SK-N-SH (cell line): ENCODE measurements around the gene STK32C. TPM values are rescaled to one million over a fixed set of nuclear protein-coding genes. Genes with fewer than 3 reads are reported as not detected.

Experiments
- CTCF ChIA-PET: fragments of 300-600, 350-600 bp; formaldehyde crosslinking; extraction: SDS; loops from one replicate; lab custom pipeline; 2021; lab: Yijun Ruan, JAX
- POLR2A ChIA-PET: fragments of 350-600 bp; sonication (Branson Sonifier 250); formaldehyde crosslinking; extraction: SDS; loops from one replicate; lab custom pipeline; 2020; ENCODE audit warnings: antibody characterized with exemption, inconsistent platforms; lab: Yijun Ruan, JAX
- DNase-seq: peaks from one replicate; pipeline ENCODE4 v3.0.0; 2012
- H2AFZ ChIP-seq: fragments of 200-600 bp; sonication (generic); 2 replicates; pipeline ENCODE4 v1.8.1; 2016; ENCODE audit warnings: antibody characterized with exemption, mild to moderate bottlenecking, low read depth
- H3F3A ChIP-seq: fragments of 200-600 bp; sonication (generic); replicated peaks from 2 replicates; pipeline ENCODE3; 2016; ENCODE audit warnings: antibody characterized with exemption, mild to moderate bottlenecking; ENCODE audit not compliant: insufficient read depth
- H3K27ac ChIP-seq, 2 experiments: fragments of 200-500 bp in 1 of 2; fragments of 200-600 bp in 1 of 2; sonication (Bioruptor generic) in 1 of 2; sonication (generic), shearing (Covaris generic) in 1 of 2; 2 replicates each; pipeline versions ENCODE4 v1.5.1 to v1.6.1; 2014 to 2016; ENCODE audit warnings: low read depth in 2 of 2, inconsistent platforms in 1 of 2, low read length in 1 of 2, mild to moderate bottlenecking in 1 of 2, mixed read lengths in 1 of 2
- H3K27me3 ChIP-seq: fragments of 200-600 bp; sonication (generic), shearing (Covaris generic); 2 replicates; pipeline ENCODE4 v1.6.1; 2016; ENCODE audit warnings: mixed run types; ENCODE audit not compliant: insufficient read depth
- H3K36me3 ChIP-seq, 2 experiments: fragments of 200-500 bp in 1 of 2; fragments of 200-600 bp in 1 of 2; sonication (Bioruptor generic) in 1 of 2; sonication (generic) in 1 of 2; replicated peaks in 1 of 2; 2 replicates each; pipeline versions ENCODE3 to v1.5.1; 2014 to 2016; ENCODE audit warnings: low read length in 1 of 2, mild to moderate bottlenecking in 1 of 2; ENCODE audit not compliant: insufficient read depth in 2 of 2, control insufficient read depth in 1 of 2
- H3K4me1 ChIP-seq, 2 experiments: fragments of 200-500 bp in 1 of 2; fragments of 200-600 bp in 1 of 2; sonication (Bioruptor generic) in 1 of 2; sonication (generic), shearing (Covaris generic) in 1 of 2; 2 replicates each; pipeline versions ENCODE4 v1.5.1 to v1.6.1; 2014 to 2016; ENCODE audit warnings: low read depth in 1 of 2, low read length in 1 of 2, mixed run types in 1 of 2; ENCODE audit not compliant: insufficient read depth in 2 of 2, control insufficient read depth in 1 of 2
- H3K4me2 ChIP-seq: fragments of 200-600 bp; sonication (generic), shearing (Covaris generic); 2 replicates; pipeline ENCODE4 v1.6.1; 2017; ENCODE audit warnings: mixed run types
- H3K4me3 ChIP-seq, 2 experiments: fragments of 200-500 bp in 1 of 2; fragments of 200-600 bp in 1 of 2; sonication (Bioruptor generic) in 1 of 2; sonication (generic), shearing (Covaris generic) in 1 of 2; 2 replicates each; pipeline versions ENCODE4 v1.5.1 to v1.8.1; 2014 to 2016; ENCODE audit warnings: low read depth in 2 of 2, inconsistent platforms in 1 of 2, low read length in 1 of 2, mild to moderate bottlenecking in 1 of 2, mixed read lengths in 1 of 2, moderate library complexity in 1 of 2
- H3K79me2 ChIP-seq: fragments of 200-600 bp; sonication (generic); 2 replicates; pipeline ENCODE4 v1.8.1; 2017; ENCODE audit warnings: mild to moderate bottlenecking; ENCODE audit not compliant: insufficient read depth
- H3K9ac ChIP-seq: fragments of 200-600 bp; sonication (generic); 2 replicates; pipeline ENCODE4 v1.6.1; 2017; ENCODE audit warnings: mixed run types
- H3K9me2 ChIP-seq: fragments of 200-600 bp; sonication (generic); 2 replicates; pipeline ENCODE4 v1.6.1; 2017; ENCODE audit warnings: mixed run types
- H3K9me3 ChIP-seq: fragments of 200-600 bp; sonication (generic); 2 replicates; pipeline ENCODE4 v1.6.1; 2017; ENCODE audit warnings: mixed run types, mild to moderate bottlenecking, moderate library complexity
- H4K20me1 ChIP-seq: fragments of 200-600 bp; sonication (generic); 2 replicates; pipeline ENCODE4 v1.6.1; 2017; ENCODE audit warnings: mild to moderate bottlenecking, mixed run types; ENCODE audit not compliant: insufficient read depth
- CTCF ChIP-seq: fragments of 200-600 bp; sonication (generic); IDR thresholded peaks from 2 replicates; pipeline ENCODE4 v1.6.1; 2017; ENCODE audit warnings: antibody characterized with exemption, mild to moderate bottlenecking, moderate library complexity
- FOSL2 ChIP-seq: IDR thresholded peaks from 2 replicates; pipeline ENCODE4 v1.4.0; 2012; ENCODE audit warnings: low read depth, mild to moderate bottlenecking, moderate library complexity, borderline replicate concordance
- FOXM1 ChIP-seq: IDR thresholded peaks from 2 replicates; pipeline ENCODE4 v1.4.0; 2012; ENCODE audit warnings: low read depth, mild to moderate bottlenecking
- JUND ChIP-seq: IDR thresholded peaks from 2 replicates; pipeline ENCODE4 v1.4.0; 2012
- NRF1 ChIP-seq: IDR thresholded peaks from 2 replicates; pipeline ENCODE4 v1.6.1; 2012; ENCODE audit warnings: low read depth, mild to moderate bottlenecking, low read length
- RFX5 ChIP-seq: IDR thresholded peaks from 2 replicates; pipeline ENCODE4 v1.6.1; 2012; ENCODE audit warnings: mild to moderate bottlenecking, improper control_type of control experiment, low read length
- SIN3A ChIP-seq: IDR thresholded peaks from 2 replicates; pipeline ENCODE4 v1.6.1; 2012; ENCODE audit warnings: low read depth, mild to moderate bottlenecking, low read length, moderate library complexity, borderline replicate concordance
- TCF12 ChIP-seq: IDR thresholded peaks from 2 replicates; pipeline ENCODE4 v1.4.0; 2012
- USF1 ChIP-seq: IDR thresholded peaks from 2 replicates; pipeline ENCODE4 v1.4.0; 2012; ENCODE audit warnings: low read depth, borderline replicate concordance
- USF2 ChIP-seq: fragments of 150-350 bp; IDR thresholded peaks from 2 replicates; pipeline ENCODE4 v1.6.1; 2017; ENCODE audit warnings: antibody characterized with exemption, low read length, low read depth, borderline replicate concordance
- YY1 ChIP-seq: IDR thresholded peaks from 2 replicates; pipeline ENCODE4 v1.4.0; 2012; ENCODE audit warnings: low read depth, mild to moderate bottlenecking
- ZBTB33 ChIP-seq: IDR thresholded peaks from 2 replicates; pipeline ENCODE4 v1.4.0; 2012; ENCODE audit warnings: low read depth, borderline replicate concordance
- WGBS: methylation state at CpG from one replicate; pipeline ENCODE4 v1.1.6; 2017; ENCODE audit warnings: low lambda C conversion rate; 5-methylcytosine and 5-hydroxymethylcytosine counted together
- polyA plus RNA-seq, 3 experiments: library from polyadenylated mRNA; depleted of rRNA; stranded (reverse); fragments of >200 nt; gene quantifications; 2 replicates each; pipeline ENCODE4 v1.2.3, GENCODE V29; 2012

STK32C gene
- polyA plus RNA-seq, 1 of the 3 experiments (the other 2 are of a cell fraction), result 27.8 TPM

- H3K36me3 ChIP-seq, result peaks cover 0 to 37% of the 10 kb centered on the region in 2 experiments
- H3K27ac ChIP-seq, result no peak overlapping the region
- H3K79me2 ChIP-seq, result no peaks in the 10 kb centered on the region
- H3K9me2 ChIP-seq, result no peaks in the 10 kb centered on the region
- no peak overlapping the region for H2AFZ ChIP-seq
- 0 out of 2 replicates have a peak, but pooled peaks cover 13% of the 10 kb centered on the region for H4K20me1 ChIP-seq
- no peaks in the 10 kb centered on the region for H3K27me3 ChIP-seq
- TF ChIP-seq FOXM1 (no peak), SIN3A (no peak), YY1 (no peak), FOSL2 (no peak), RFX5 (no peak), NRF1 (no peak), JUND (no peak), USF1 (no peak), ZBTB33 (no peak), TCF12 (no peak), USF2 (no peak), CTCF (no peak)
- POLR2A ChIA-PET, result no interaction called here
- no peak overlapping the region for H3K4me3 ChIP-seq
- H3K9me3 ChIP-seq, result no peaks in the 10 kb centered on the region
- DNase-seq, result no peak
- CTCF ChIA-PET, result no interaction called here
- no peak overlapping the region for H3K9ac ChIP-seq
- no peak overlapping the region for H3K4me2 ChIP-seq
- peaks cover 0 to 3% of the 10 kb centered on the region in 2 experiments; a peak in 1 of 4 replicates for H3K4me1 ChIP-seq
- H3F3A ChIP-seq, result no peaks in the 10 kb centered on the region
- WGBS, result no CpG with 5 or more reads among the region's 3 CpGs
Measured at GRCh38 chr10:132198068-132198370, 109.7 kb downstream of the STK32C start.
